Nephron (organoid): ENCODE measurements around the gene TET1.

ENCODE experiments used
- H3K27ac Mint-ChIP-seq, 3 experiments: 2 replicates each; pipeline ENCODE4 v1.8.0; 2020; ENCODE audit warnings: mixed read lengths in 3 of 3, mild to moderate bottlenecking in 2 of 3, moderate library complexity in 1 of 3
- H3K27me3 Mint-ChIP-seq: 2 replicates; pipeline ENCODE4 v1.8.0; 2021; ENCODE audit warnings: low read depth, mild to moderate bottlenecking, moderate library complexity, mixed read lengths
- H3K36me3 Mint-ChIP-seq: 2 replicates; pipeline ENCODE4 v1.8.0; 2020; ENCODE audit warnings: low read depth, mixed read lengths
- H3K4me1 Mint-ChIP-seq: 2 replicates; pipeline ENCODE4 v1.8.0; 2020; ENCODE audit warnings: mixed read lengths
- H3K4me3 Mint-ChIP-seq, 3 experiments: 2 replicates each; pipeline ENCODE4 v1.8.0; 2020; ENCODE audit warnings: mild to moderate bottlenecking in 3 of 3, mixed read lengths in 3 of 3, moderate library complexity in 2 of 3
- H3K9me3 Mint-ChIP-seq: 2 replicates; pipeline ENCODE4 v1.8.0; 2020; ENCODE audit warnings: mixed read lengths
- CTCF ChIP-seq, 3 experiments: fragments of 200-600 bp; sonication (generic); IDR thresholded peaks; one replicate each; pipeline ENCODE4 v1.5.0; 2021; ENCODE audit warnings: antibody characterized with exemption in 3 of 3; ENCODE audit not compliant: unreplicated experiment in 3 of 3

Gene TET1

DNA sequence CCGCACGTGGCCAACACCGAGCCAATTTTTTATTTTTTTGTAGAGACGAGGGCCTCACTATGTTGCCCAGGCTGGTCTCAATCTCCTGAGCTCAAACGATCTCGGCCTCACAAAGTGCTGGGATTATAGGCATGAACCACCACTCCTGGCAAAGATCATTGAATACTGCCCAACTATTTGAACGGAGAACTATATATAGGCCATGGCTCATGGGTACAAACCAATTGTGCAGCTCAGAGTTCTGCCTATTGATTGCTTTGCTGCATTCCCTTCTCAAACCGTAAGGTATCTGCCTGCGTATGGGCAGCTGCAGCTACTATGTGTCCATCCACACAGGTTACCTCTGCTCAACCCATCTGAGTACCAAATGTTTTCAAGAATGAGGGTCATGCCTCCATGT lies 23.2 kb upstream of the TET1 start:
- H3K27me3 Mint-ChIP-seq, result no peaks in the 10 kb centered on the region
- H3K27ac Mint-ChIP-seq, result no peak overlapping the region
- peaks cover 6% of the 10 kb centered on the region for H3K4me1 Mint-ChIP-seq
- H3K4me3 Mint-ChIP-seq, result no peak overlapping the region
- no peak for TF ChIP-seq CTCF (IDR thresholded peaks at IDR 0.05; ENCODE audit: unreplicated experiment in 3 of 3)
- no peaks in the 10 kb centered on the region for H3K9me3 Mint-ChIP-seq
- no peaks in the 10 kb centered on the region for H3K36me3 Mint-ChIP-seq

DNA sequence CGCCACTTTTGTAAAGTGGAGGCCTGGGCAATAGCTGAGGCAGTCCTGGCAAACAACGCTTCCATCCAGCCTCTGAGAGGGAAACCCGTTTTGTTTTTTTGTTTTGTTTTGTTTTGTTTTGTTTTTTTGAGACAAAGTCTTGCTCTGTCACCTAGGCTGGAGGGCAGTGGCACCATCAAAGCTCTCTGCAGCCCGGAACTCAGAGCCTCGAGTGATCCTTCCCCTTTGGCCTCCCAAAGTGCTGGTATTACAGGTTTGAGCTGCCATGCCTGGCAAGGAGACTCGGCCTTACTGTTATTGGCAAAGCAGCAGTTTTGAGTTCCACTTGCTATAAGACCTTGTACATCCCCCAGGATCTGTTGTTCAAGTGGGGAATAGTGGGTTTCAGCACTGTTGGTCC lies 22.3 kb upstream of the TET1 start:
- Mint-ChIP-seq H3K27me3 (peaks cover 3% of the 10 kb centered on the region), H3K4me1 (peaks cover 12% of the 10 kb centered on the region), H3K9me3 (no peaks in the 10 kb centered on the region), H3K36me3 (no peaks in the 10 kb centered on the region), H3K27ac (no peak overlapping the region), H3K4me3 (no peak overlapping the region)
- no peak for TF ChIP-seq CTCF (IDR thresholded peaks at IDR 0.05; ENCODE audit: unreplicated experiment in 3 of 3)

DNA sequence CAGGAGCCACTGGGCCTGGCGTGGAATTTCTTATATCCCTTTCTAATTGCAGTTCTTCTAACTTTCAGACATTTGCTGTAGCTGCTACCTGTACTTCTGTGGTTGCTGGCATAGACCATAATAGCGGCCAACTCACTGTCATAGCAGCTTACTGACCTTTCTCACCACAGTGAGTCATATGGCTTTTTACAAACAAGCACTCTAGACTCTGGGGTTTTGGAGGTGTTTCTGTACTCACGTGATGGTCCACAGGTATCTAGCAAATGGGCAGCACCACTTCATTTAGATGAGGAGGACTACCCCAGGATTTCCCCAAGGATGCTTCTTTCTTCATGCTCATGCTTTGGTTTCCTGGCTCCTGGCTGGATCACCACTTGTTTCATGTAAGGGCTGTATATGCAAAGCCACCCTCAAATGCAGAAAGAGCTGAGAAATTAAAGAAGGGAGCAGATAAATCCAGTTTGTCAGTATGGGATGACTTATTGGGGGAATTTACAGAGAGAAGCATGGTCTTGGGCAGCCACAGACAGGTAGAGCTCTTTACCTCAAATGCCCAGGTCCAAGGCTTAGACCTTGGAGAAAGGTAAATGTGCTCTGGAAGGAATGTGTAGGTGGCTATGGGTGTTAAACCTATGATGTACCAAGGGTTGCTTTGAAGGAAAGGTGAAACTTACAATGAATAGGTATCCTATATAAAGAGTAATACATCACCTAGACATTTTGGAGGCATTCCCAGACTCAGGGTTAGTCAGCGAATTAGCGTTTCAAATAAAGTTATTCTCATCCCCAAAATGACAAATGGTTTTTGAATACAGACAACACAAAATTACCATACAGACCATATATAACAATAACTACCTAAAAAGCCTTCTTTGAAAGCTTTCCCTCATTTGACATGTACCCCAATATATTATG lies 16.9 kb upstream of the TET1 start:
- H3K9me3 Mint-ChIP-seq, result no peaks in the 10 kb centered on the region
- H3K4me1 Mint-ChIP-seq, result peaks cover 23% of the 10 kb centered on the region
- H3K27me3 Mint-ChIP-seq, result peaks cover 3% of the 10 kb centered on the region
- H3K36me3 Mint-ChIP-seq, result no peaks in the 10 kb centered on the region
- peak overlapping the region in 1 of 3 experiments; percentile 29 for H3K27ac Mint-ChIP-seq
- no peak overlapping the region for H3K4me3 Mint-ChIP-seq
- no peak for TF ChIP-seq CTCF (IDR thresholded peaks at IDR 0.05; ENCODE audit: unreplicated experiment in 3 of 3)

GRCh38 chr10:68550747-68551411 lies 9.3 kb upstream of the TET1 start:
- Mint-ChIP-seq H3K4me1 (no peaks in the 10 kb centered on the region), H3K4me3 (no peak overlapping the region), H3K27me3 (no peaks in the 10 kb centered on the region), H3K27ac (peak overlapping the region in 2 of 3 experiments; percentile 6 to 23), H3K9me3 (no peaks in the 10 kb centered on the region), H3K36me3 (no peaks in the 10 kb centered on the region)
- TF ChIP-seq CTCF (IDR thresholded peaks at IDR 0.05; ENCODE audit: unreplicated experiment in 3 of 3), result peak; percentile 59 to 65 (median 62)

GRCh38 chr10:68553138-68553537 lies 7.0 kb upstream of the TET1 start:
- no peak overlapping the region for H3K27ac Mint-ChIP-seq

More at GRCh38 chr10:68553138-68553537, 7.0 kb upstream of the TET1 start:
- H3K9me3 Mint-ChIP-seq, result no peaks in the 10 kb centered on the region
- H3K27me3 Mint-ChIP-seq, result no peaks in the 10 kb centered on the region
- no peaks in the 10 kb centered on the region for H3K36me3 Mint-ChIP-seq
- no peak overlapping the region for H3K4me3 Mint-ChIP-seq
- no peaks in the 10 kb centered on the region for H3K4me1 Mint-ChIP-seq
- no peak for TF ChIP-seq CTCF (IDR thresholded peaks at IDR 0.05; ENCODE audit: unreplicated experiment in 3 of 3)
